Uterus (tissue), 2 donors: ENCODE results near the gene MKX.

Source experiments
- CTCF ChIP-seq, 4 experiments: fragments of 200-600 bp in 2 of 4; fragments of 450-650 bp in 2 of 4; sonication (generic) in 2 of 4; IDR thresholded peaks; one replicate each; pipeline ENCODE4 v1.5.1; 2016 to 2019; ENCODE audit warnings: antibody characterized with exemption in 4 of 4, mild to moderate bottlenecking in 2 of 4, moderate library complexity in 1 of 4
- POLR2A ChIP-seq, 2 donors: fragments of 450-650 bp; IDR thresholded peaks; one replicate each; pipeline ENCODE4 v1.6.1; 2016; ENCODE audit warnings: antibody characterized with exemption in 2 of 2, mild to moderate bottlenecking in 1 of 2, moderate library complexity in 1 of 2

- TF ChIP-seq CTCF (IDR thresholded peaks at IDR 0.05) = no peak
- no peak for TF ChIP-seq POLR2A (IDR thresholded peaks at IDR 0.05)
Measured at GRCh38 chr10:27680006-27680557, 65.5 kb downstream of the MKX start.
